GM21723 (cell line): ENCODE results near the gene TEKTIP1.
"Not testable (repeated sequence)": the region's sequence is repeated elsewhere in the genome, so short reads cannot be mapped to it uniquely, and the experiment has no call there.

Experiments
- ATAC-seq: cut with Tn5 transposase; IDR thresholded peaks from one replicate; pipeline ENCODE4 v1.9.1; 2021; ENCODE audit warnings: mild to moderate bottlenecking, moderate library complexity; ENCODE audit not compliant: unreplicated experiment

The TEKTIP1 gene

GRCh38 chr19:3580156-3580934, 41.4 kb downstream of the TEKTIP1 start:
- ATAC-seq, result no peak

DNA sequence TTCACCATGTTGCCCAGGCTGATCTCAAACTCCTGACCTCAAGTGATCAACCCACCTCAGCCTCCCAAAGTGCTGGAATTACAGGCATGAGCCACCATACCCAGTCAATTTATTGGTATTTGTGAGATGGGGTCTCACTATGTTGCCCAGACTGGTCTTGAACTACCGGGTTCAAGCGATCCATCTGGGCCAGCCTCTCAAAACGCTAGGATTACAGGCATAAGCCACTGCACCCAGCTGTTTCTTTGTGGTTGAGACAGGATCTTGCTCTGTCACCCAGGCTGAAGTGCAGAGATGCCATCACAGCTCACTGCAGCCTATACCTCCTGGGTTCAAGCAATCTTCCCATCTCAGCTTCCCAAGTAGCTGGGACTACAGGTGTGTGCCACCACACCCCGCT, 42.8 kb downstream of the TEKTIP1 start:
- ATAC-seq, result not testable (repeated sequence)

GRCh38 chr19:3584036-3584802, 45.2 kb downstream of the TEKTIP1 start:
- not testable (repeated sequence) for ATAC-seq

GRCh38 chr19:3585301-3586126, 46.5 kb downstream of the TEKTIP1 start, which contains the start of gene GIPC3:
Gene GIPC3, plus strand, starts transcription at chr19:3585478. Its CDS starts 120 bp downstream, at chr19:3585598.
- ATAC-seq, result no peak

DNA sequence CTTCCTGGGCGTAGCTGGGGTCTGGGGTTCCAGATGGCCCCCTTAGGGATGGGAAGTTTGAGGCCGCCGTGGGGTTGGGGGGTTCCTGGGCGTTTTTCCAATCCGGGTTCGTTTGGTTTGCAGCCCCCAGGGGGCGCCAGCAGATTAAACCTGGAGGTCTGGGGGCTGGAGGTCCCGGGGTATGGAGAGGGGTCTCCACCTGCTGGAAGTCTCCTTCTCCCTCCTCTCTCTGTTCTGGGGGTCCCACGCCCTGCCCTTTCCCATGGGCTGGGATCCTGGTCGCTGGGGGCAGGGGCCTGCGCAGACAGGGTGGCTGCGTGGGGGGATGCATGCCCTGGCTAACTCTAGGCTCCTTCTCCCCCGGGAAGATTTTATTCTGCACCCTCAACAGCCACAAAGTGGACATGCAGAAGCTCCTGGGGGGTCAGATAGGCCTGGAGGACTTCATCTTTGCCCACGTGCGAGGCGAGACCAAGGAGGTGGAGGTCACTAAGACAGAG, 47.2 kb downstream of the TEKTIP1 start:
- no peak for ATAC-seq

DNA sequence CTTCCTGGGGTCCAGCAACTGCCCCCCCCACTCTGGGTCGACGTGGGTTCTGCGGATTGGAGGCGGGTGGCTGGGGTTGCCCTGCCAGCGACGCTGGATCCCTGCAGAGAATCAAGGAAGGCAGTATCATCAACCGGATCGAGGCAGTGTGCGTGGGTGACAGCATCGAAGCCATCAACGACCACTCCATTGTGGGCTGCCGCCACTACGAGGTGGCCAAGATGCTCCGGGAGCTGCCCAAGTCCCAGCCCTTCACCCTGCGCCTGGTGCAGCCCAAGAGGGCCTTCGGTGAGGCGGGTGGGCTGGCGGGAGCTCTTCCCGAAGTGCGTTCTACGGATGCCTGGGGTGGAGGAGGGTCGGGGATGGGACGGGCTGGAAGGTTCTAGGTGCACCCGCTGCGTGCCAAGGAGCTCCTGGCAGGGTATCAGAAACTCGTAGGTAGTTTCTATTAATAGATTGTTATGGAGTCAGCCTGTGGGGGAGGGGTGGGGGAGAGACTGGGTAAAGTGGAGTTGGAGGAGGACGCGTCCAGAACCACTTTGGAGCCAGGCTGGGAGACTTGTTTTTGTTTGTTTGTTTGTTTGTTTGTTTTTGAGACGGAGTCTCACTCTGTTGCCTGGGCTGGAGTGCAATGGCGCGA, 47.9 kb downstream of the TEKTIP1 start:
- ATAC-seq, result no peak

GRCh38 chr19:3589439-3589838, 50.5 kb downstream of the TEKTIP1 start:
- no peak for ATAC-seq

DNA sequence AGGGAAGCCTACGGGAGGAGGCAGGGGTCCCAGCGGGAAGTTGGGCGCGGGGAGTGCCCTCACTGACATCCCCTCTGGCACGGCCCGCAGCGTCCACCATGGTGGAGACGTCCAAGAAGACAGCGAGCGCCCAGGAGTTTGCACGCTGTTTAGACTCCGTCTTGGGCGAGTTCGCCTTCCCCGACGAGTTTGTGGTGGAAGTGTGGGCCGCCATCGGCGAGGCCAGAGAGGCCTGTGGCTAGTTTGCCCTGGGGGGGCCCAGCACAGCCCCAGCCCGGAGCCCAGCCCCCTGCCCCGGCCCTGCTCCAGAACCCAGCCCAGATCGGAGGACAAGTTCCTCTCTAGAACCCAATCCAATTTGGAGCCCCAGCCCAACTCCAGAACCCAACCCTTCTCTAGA, 51.0 kb downstream of the TEKTIP1 start:
- no peak for ATAC-seq

DNA sequence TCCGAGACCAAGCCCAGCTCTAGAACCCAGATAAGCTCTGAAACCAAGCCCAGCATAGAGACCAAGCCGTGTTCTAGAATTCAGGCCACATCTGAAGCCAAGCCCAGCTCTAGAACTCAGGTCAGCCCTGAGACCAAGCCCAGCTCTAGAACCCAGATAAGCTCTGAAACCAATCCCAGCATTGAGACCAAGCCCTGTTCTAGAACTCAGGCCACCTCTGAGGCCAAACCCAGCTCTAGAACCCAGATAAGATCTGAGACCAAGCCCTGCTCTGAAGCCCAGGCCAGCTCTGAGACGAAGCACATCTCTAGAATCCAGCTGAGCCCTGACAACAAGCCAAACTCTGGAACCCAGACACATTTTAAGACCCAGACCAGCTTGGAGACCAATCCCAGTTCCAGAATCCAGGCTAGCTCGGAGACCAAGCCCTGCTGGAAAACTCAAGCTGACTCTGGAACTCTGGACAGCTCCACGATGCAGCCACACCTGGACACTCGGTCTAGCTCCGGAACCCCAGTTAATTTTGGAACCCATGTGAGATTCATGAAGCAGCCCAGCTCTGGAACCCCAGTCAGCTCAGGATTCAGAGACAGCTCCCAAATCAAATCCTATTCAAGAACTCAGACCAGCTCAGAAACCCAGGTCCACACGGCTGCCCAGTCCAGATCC, 52.2 kb downstream of the TEKTIP1 start:
- ATAC-seq, result no peak

- no peak for ATAC-seq
These were observed 53.1 kb downstream of the TEKTIP1 start for GRCh38 chr19:3591876-3592613.

GRCh38 chr19:3593156-3593555, 54.2 kb downstream of the TEKTIP1 start:
- ATAC-seq, result no peak
